Activated T-cell treated with anti-CD3 and anti-CD28 coated beads, Interleukin-2, amount 50 U/mL, for 72 hours (primary cell): Measurements from ENCODE around the gene DLEU7. TPM values are rescaled to one million over a fixed set of nuclear protein-coding genes. Genes with fewer than 3 reads are reported as not detected.

Experiments
- ATAC-seq, 2 donors: fragments of 150-1000 bp; cut with Tn5 transposase; replicated peaks in 1 of 2; 2 replicates each; pipeline ENCODE4 v1.10.0; 2021; ENCODE audit warnings: moderate library complexity in 2 of 2, mild to moderate bottlenecking in 1 of 2
- DNase-seq, 2 donors: peaks; one replicate each; pipeline ENCODE4 v3.0.0; 2021 to 2022; ENCODE audit warnings: mixed read lengths in 1 of 2
- H3K27ac Mint-ChIP-seq: one replicate; pipeline ENCODE4 v1.8.0; 2022; ENCODE audit warnings: mild to moderate bottlenecking, moderate library complexity, mixed read lengths
- H3K27me3 Mint-ChIP-seq: one replicate; pipeline ENCODE4 v1.8.0; 2022; ENCODE audit warnings: low read depth, mixed read lengths
- H3K36me3 Mint-ChIP-seq, 2 donors: one replicate each; pipeline ENCODE4 v1.8.0; 2022; ENCODE audit warnings: mixed read lengths in 2 of 2, mild to moderate bottlenecking in 1 of 2; ENCODE audit not compliant: insufficient read depth in 2 of 2
- H3K4me1 Mint-ChIP-seq: one replicate; pipeline ENCODE4 v1.8.0; 2022; ENCODE audit warnings: low read depth, mixed read lengths
- H3K4me3 Mint-ChIP-seq, 2 donors: one replicate each; pipeline ENCODE4 v1.8.0; 2022; ENCODE audit warnings: mild to moderate bottlenecking in 2 of 2, mixed read lengths in 2 of 2, moderate library complexity in 2 of 2
- H3K9me3 Mint-ChIP-seq, 2 donors: one replicate each; pipeline ENCODE4 v1.8.0; 2022; ENCODE audit warnings: mixed read lengths in 2 of 2
- total RNA-seq, 2 donors: library from RNA; stranded (reverse); gene quantifications; one replicate each; pipeline ENCODE4 v1.2.3, GENCODE V29; 2022

The DLEU7 gene
- total RNA-seq, 2 donors from 2014 or later: not detected

DNA sequence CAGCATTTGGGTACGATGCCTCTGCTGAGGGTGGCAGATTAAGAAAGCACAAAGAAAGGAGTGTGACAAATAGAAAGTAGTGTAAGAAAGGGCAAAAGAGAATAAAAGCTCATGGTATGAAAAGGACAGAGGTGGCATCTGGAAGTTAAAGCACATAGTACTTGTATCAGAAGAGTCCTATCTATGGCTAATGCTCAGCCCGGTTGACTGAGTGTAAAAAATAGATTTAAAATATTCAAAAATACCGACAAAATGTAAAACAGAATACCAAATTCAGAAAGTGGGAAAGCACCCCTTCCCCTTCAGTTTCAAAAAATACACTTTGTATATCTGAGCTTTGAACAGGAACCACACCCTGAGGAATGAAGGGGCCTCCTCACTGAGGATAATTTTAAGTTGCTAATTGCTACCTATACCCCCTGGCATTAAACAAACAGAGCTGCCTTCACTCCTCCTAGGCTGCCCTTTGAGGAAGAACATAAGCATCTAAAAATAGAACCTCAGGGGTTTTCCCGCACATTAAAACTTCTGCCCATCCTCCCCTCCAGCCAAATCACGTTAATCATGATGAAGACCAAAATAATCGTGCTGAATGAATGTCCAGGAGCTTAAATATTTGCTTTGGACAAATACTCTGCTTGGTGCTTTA is 43.3 kb downstream of the DLEU7 start:
- ATAC-seq: no peak
- Mint-ChIP-seq H3K4me1 (peaks cover 13% of the 10 kb centered on the region), H3K27me3 (no peaks in the 10 kb centered on the region), H3K27ac (no peak overlapping the region), H3K4me3 (no peak overlapping the region), H3K9me3 (peaks cover 0 to 4% of the 10 kb centered on the region in 2 donors), H3K36me3 (no peaks in the 10 kb centered on the region)
- DNase-seq: no peak

DNA sequence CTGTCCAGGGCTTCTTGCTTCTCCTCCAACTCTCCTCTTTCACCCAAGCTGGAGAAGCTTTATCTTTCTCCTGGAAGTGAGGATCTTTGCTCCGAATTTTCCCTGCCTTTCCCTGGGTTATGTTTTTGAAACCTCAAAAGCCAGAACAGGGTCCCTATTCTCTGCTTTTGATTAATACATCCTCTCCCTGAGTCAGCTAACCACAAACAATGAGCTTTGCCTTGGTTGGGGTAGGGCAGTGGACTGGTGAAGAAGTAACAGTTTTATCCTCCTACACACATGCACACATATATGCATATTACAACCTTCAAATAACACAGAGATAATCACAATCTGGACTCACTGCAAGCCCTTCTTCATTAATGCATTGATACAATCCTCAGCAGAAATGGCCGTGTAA is 44.6 kb downstream of the DLEU7 start:
- Mint-ChIP-seq H3K27me3 (no peaks in the 10 kb centered on the region), H3K36me3 (no peaks in the 10 kb centered on the region), H3K4me1 (peaks cover 13% of the 10 kb centered on the region), H3K27ac (no peak overlapping the region), H3K9me3 (peaks cover 0 to 4% of the 10 kb centered on the region in 2 donors), H3K4me3 (no peak overlapping the region)
- ATAC-seq (no peak), DNase-seq (no peak)

DNA sequence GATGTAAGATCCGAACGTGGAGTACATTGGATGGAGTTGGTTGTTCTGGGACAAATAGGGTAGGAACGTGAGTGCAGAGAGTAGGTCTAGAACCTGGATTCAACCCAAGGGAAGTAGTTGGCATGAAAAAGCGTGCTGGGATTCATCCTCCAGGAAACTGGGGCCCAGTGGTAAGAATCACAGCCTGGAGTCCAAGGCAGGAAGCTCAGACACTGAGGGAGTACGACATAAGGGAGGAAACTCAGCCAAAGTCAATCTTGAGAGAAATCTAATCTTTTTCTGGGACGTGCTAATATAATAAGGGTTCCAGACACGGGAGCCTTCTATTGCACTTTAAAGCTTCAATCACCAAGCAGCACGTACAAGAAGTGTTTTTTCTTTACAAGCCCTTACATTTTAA is 46.4 kb downstream of the DLEU7 start:
- ATAC-seq (no peak), DNase-seq (no peak)
- H3K9me3 Mint-ChIP-seq: peaks cover 0 to 4% of the 10 kb centered on the region in 2 donors
- no peak overlapping the region for H3K4me3 Mint-ChIP-seq
- no peaks in the 10 kb centered on the region for H3K36me3 Mint-ChIP-seq
- no peak overlapping the region for H3K27ac Mint-ChIP-seq
- H3K4me1 Mint-ChIP-seq: peaks cover 13% of the 10 kb centered on the region
- H3K27me3 Mint-ChIP-seq: no peaks in the 10 kb centered on the region

DNA sequence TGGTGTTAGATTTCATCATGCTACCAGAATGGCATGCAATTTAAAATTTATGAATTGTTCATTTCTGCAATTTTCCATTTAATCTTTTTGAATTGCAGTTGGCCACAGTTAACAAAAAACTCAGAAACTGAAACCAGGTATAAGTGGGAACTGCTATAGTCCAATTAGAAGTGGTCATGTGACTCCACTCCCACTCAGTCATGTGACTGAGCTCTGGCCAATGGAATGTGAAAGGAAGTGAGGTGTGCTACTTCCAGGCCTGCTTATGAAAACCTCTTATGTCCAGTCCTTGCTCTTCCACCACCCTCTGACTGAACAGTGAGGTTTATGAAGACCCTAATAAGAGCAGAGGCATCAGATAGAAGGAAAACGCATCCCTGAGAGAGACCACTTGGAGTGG is 47.0 kb downstream of the DLEU7 start:
- no peak overlapping the region for H3K4me3 Mint-ChIP-seq
- H3K27me3 Mint-ChIP-seq: no peaks in the 10 kb centered on the region
- H3K9me3 Mint-ChIP-seq: peaks cover 0 to 4% of the 10 kb centered on the region in 2 donors
- DNase-seq (no peak), ATAC-seq (no peak)
- no peaks in the 10 kb centered on the region for H3K36me3 Mint-ChIP-seq
- peaks cover 11% of the 10 kb centered on the region for H3K4me1 Mint-ChIP-seq
- no peak overlapping the region for H3K27ac Mint-ChIP-seq

DNA sequence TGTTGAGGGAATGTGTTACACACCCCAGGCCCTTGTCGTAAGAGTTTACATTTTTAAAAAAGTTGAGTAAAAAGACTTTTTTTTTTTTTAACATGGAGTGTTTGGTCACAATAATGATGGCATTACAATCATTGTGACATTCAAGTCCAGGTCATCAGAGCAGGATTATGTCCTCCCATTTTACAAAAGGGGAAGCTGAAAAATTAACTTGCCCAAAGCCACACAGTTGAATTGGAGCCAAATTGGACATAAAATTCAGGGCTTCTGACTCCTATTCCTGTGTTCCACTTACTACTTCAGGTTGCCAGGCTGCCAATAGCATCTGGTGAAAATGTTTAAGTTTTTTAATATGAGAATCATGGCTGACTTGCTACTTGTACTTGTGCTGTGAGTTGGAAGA is 49.3 kb downstream of the DLEU7 start:
- Mint-ChIP-seq H3K9me3 (peaks cover 0 to 4% of the 10 kb centered on the region in 2 donors), H3K27ac (no peak overlapping the region), H3K4me1 (peaks cover 5% of the 10 kb centered on the region), H3K4me3 (no peak overlapping the region), H3K36me3 (no peaks in the 10 kb centered on the region), H3K27me3 (no peaks in the 10 kb centered on the region)
- DNase-seq (no peak), ATAC-seq (no peak)

DNA sequence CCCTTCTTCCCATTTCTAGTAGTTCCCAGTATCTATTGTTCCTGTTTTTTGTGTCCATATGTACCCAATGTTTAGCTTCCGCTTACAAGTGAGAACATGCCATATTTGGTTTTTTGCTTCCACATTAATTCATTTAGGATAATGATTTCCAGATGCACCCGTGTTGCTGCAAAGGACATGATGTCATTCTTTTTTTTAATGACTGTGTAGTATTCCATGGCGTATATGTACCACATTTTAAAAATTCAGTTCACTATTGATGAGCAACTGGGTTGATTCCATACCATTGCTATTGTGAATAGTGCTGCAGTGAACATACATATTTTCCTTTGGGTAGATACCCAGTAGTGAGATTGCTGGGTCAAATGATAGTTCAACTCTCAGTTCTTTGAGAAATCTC is 50.5 kb downstream of the DLEU7 start:
- Mint-ChIP-seq H3K27ac (no peak overlapping the region), H3K9me3 (peaks cover 0 to 4% of the 10 kb centered on the region in 2 donors), H3K4me1 (no peaks in the 10 kb centered on the region), H3K36me3 (no peaks in the 10 kb centered on the region), H3K27me3 (no peaks in the 10 kb centered on the region), H3K4me3 (no peak overlapping the region)
- DNase-seq: no peak
- ATAC-seq: no peak

DNA sequence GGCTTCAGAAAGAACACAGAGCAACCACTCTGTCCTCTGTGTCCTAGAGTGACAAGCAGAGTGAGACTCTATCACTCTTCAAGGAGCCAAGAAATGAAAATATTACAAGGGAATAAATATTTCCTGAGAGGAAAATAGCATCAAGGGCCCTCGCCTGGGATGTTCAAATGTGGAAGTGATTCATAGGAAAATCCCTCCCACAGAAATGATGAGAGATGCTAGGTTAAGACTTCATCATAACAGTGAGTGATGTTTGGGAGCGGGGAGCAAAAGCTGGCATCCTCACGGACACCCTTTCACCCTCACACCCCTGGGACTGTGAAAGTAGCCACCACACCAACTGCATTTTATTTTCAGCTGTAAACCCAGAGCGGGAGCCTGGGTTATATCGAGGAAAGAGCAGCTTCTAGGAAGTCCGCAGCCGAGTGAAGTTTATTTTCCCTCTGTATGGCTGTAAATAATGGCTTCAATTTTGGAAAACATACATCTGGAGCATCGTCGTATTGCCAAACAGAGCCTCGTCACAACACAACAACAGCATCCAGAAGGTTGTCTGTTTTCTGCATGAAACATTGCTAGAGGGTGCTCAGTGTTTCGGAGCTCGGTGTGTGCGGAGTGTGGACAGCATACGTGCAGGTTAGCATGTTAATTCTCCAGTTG is 54.8 kb downstream of the DLEU7 start:
- no peaks in the 10 kb centered on the region for H3K4me1 Mint-ChIP-seq
- DNase-seq (no peak), ATAC-seq (no peak)
- H3K36me3 Mint-ChIP-seq: no peaks in the 10 kb centered on the region
- H3K9me3 Mint-ChIP-seq: no peaks in the 10 kb centered on the region
- no peaks in the 10 kb centered on the region for H3K27me3 Mint-ChIP-seq
- H3K27ac Mint-ChIP-seq: no peak overlapping the region
- H3K4me3 Mint-ChIP-seq: no peak overlapping the region

DNA sequence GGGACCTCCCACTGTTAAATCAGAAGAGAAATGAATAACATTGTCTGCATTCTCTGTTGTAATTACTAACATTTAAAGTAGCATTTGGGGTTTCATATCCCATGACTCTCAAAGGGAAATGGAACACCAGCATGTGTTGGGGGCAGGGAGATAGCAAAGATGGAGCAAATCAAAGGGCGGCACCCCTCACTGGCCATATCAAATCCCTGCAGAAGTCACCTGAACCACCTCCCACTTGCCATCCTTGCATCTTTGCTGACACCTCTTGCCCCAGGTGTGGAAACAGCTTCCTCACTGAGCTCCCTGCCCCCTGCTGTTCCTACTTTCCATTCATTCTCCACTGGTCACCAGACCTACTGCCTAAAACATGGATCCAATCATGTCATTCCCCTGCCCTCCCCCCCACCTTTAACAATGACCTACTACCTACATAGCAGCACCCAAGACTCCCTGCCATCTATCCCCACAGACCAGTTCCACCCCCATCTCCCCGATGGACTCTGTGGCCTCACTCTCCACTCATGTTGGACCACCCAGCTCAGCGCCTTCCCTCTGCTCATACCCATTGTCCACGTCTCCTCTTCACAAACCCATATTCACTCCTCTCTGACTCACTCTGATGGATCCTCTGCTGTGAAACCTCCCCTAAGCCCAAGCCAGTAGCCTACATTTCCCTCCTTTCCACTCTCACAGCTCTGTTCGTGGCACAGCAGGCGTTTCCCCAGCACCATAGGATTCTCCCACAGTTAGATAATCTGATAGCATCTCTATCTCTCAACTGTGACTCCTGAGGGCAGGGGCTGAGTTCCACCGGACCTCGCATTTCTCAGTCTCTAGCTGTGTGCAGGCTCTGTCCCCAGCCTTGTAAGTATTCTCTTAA is 55.9 kb downstream of the DLEU7 start:
- peaks cover 6% of the 10 kb centered on the region for H3K27me3 Mint-ChIP-seq
- DNase-seq (no peak), ATAC-seq (no peak)
- H3K36me3 Mint-ChIP-seq: no peaks in the 10 kb centered on the region
- no peaks in the 10 kb centered on the region for H3K9me3 Mint-ChIP-seq
- no peak overlapping the region for H3K4me3 Mint-ChIP-seq
- H3K4me1 Mint-ChIP-seq: no peaks in the 10 kb centered on the region
- peak overlapping the region; percentile 35 for H3K27ac Mint-ChIP-seq

DNA sequence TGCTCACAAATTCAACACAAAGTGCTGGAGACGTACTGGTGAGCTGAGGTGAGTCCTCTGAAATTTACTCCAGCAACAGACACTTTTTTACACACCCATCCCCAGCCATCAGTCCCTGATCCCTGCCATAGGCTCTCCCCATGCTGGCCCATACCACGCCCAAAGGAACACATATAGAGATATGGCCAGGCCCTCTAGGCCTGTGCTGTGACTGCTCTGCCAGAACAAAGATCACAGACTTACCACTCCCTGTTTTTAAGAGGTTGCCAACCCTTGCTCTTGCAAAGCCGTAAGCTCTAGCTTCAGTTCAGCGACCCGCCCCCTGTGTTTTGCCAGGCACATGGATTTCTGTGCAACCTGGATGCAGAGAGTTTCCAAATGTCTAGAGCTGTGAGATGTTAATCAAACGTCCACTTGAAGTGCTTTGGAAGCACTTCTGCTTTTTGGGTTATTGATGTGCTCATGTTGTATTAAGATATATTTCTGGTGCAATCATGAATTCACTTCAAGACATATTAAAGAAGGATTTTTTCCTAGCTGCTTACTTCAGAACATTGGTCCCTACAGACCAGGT is 59.7 kb downstream of the DLEU7 start:
- no peaks in the 10 kb centered on the region for H3K4me1 Mint-ChIP-seq
- H3K4me3 Mint-ChIP-seq: no peak overlapping the region
- H3K9me3 Mint-ChIP-seq: no peaks in the 10 kb centered on the region
- no peak for ATAC-seq
- H3K27me3 Mint-ChIP-seq: peaks cover 19% of the 10 kb centered on the region
- no peak overlapping the region for H3K27ac Mint-ChIP-seq
- DNase-seq: no peak
- H3K36me3 Mint-ChIP-seq: no peaks in the 10 kb centered on the region

DNA sequence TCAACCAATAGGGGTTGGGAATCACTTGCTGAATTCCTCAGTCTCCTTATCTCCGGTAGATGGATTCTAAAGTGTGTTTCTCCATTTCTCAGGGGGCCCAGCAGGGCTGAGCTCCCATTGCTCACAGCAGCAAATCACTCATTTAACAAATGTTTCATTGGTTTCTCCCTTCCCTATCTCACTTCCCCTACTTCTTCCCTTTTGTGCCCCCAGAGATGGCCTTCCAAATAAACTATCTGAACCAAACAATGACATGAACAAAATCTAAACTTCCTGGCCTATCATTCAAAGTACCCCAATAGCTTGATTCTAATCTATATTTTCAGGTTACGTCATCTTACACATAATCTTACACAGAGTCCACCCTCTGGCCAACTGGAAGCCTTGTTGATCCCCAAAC is 60.4 kb downstream of the DLEU7 start:
- no peak for ATAC-seq
- no peak overlapping the region for H3K27ac Mint-ChIP-seq
- H3K36me3 Mint-ChIP-seq: no peaks in the 10 kb centered on the region
- no peak overlapping the region for H3K4me3 Mint-ChIP-seq
- H3K4me1 Mint-ChIP-seq: no peaks in the 10 kb centered on the region
- DNase-seq: no peak
- no peaks in the 10 kb centered on the region for H3K9me3 Mint-ChIP-seq
- peaks cover 23% of the 10 kb centered on the region for H3K27me3 Mint-ChIP-seq

DNA sequence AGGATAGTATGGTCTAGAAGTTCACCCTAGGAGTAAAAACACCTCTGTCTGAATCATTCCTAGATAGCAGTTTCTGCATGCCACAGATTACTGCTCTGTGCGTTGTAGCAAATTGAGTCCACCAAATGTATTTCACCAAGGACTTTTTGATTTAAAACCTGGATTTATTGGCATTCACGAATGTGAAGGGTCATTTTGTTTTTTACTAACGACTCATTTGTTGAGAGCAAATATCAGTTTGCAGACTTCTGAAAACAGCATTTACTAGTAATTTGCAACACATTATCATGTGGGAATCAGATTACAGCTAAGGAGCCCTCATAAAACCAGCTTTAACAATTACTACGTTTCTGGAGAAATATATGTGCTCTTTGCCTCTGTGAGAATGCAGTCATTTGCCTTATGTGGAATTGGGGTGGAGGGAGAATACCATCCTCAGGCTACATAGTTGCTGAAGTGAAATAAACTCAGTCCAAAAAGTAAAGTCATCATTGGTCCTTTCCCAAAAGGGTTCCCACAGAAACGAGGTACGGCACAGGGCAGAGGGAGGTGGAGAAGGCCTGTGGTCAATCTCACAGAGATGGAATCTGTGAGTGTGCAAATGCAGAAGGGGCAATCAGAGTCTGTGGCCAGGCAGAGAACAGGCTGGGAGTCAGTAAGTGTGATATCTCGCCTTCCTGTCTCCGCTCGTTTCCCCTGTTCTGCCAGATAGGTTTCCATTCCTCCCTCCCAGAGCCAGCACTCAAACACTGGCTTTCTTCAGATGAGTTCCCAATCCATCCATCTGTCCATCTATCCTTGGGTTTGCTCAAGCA is 63.1 kb downstream of the DLEU7 start:
- ATAC-seq (no peak), DNase-seq (no peak)
- Mint-ChIP-seq H3K9me3 (peaks cover 0 to 4% of the 10 kb centered on the region in 2 donors), H3K36me3 (peaks cover 0 to 4% of the 10 kb centered on the region in 2 donors), H3K27ac (no peak overlapping the region), H3K27me3 (peaks cover 32% of the 10 kb centered on the region), H3K4me1 (no peaks in the 10 kb centered on the region), H3K4me3 (no peak overlapping the region)

DNA sequence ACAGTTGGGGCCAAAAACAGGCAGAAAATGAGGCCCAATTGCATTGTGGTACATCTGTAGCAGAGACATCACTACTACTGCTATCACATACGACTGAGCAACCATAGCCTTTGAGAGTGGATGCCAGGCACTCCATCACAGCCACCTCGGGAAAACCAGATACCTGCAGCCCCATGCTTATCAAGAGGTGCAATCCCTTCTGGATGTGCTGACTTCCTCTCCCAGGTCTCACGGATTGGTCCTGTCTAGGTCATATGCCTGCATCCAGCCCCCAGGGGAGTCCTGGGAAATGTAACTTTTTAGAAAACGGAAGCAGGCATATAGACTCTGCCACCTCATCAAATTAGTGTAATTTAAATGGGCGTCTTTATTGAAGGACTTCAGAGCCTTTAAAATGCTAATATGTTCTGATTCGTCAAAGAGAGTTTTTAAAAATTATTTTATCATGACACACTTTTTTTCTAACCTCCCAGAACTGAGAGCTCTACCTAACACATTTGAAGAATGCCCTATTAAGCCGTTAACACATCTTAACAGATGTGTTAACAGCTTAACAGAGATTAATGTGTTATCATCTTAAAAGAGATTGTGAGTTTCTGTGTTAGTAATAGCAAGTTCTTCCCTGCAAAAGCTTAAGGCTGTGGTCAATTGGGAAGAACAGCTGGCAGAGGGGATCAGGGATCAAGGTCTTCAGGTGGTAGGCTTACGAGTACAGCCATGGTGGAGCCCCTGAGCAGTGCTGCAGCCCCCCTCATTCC is 63.9 kb downstream of the DLEU7 start:
- Mint-ChIP-seq H3K4me1 (no peaks in the 10 kb centered on the region), H3K27me3 (peaks cover 32% of the 10 kb centered on the region), H3K27ac (no peak overlapping the region), H3K36me3 (peaks cover 0 to 6% of the 10 kb centered on the region in 2 donors), H3K4me3 (no peak overlapping the region), H3K9me3 (peaks cover 0 to 10% of the 10 kb centered on the region in 2 donors)
- ATAC-seq (no peak), DNase-seq (no peak)
